PC-9 (cell line): ENCODE data around the gene CR2.
A peak's percentile ranks its signal among the peaks of the same experiment; 100 is the strongest.

Experiments used
- EZH2 ChIP-seq: fragments of 200-600 bp; sonication (generic); IDR thresholded peaks from 2 replicates; pipeline ENCODE4 v1.8.0; 2017; ENCODE audit warnings: antibody characterized with exemption, low read depth
- TF ChIP-seq, protein P1 (sequence below): fragments of 200-600 bp; sonication (generic); conservative IDR thresholded peaks from 2 replicates; pipeline ENCODE4 v1.6.1; 2017; ENCODE audit warnings: mixed run types, antibody characterized with exemption, mild to moderate bottlenecking, moderate library complexity

DNA sequence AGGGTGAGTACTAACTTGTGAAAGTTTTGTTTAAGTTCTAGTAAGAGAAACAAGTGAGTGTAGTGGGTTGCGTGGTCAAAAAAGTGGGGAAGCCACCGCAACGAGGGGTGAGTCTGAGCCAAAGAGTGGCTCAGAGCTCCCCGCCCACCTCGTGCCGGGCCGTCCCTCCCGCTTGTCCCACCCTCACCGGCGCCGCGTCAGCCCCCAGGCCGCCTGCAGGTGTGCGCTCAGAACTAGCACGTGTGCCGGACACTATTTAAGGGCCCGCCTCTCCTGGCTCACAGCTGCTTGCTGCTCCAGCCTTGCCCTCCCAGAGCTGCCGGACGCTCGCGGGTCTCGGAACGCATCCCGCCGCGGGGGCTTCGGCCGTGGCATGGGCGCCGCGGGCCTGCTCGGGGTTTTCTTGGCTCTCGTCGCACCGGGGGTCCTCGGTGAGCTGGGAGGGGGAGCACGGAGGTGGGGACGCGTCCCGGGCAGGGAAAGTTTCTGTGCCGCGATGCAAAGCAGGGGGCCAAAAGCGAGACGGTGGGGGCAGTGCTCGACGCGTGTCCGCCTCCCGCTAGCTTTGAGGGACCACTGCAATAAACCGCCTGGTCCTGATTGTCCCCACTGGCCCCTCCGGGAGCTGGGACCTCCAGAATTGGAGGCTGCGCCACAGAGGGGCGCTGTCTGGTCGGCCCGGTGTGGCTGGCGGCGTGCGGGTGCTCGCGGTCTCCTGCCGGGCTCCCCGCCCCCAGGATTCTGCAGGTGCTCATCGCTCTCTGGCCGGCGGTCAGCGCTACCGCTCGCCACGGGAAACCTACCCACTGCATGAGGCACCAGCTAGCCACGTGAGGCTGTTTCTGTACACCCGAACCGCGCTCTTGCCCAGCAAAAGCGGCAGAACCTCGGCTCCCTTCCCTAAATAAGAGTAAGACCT lies at the start of gene CR2:
- TF ChIP-seq EZH2: no peak
- TF ChIP-seq, protein P1, sequence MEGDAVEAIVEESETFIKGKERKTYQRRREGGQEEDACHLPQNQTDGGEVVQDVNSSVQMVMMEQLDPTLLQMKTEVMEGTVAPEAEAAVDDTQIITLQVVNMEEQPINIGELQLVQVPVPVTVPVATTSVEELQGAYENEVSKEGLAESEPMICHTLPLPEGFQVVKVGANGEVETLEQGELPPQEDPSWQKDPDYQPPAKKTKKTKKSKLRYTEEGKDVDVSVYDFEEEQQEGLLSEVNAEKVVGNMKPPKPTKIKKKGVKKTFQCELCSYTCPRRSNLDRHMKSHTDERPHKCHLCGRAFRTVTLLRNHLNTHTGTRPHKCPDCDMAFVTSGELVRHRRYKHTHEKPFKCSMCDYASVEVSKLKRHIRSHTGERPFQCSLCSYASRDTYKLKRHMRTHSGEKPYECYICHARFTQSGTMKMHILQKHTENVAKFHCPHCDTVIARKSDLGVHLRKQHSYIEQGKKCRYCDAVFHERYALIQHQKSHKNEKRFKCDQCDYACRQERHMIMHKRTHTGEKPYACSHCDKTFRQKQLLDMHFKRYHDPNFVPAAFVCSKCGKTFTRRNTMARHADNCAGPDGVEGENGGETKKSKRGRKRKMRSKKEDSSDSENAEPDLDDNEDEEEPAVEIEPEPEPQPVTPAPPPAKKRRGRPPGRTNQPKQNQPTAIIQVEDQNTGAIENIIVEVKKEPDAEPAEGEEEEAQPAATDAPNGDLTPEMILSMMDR: peak; percentile 51; the same call in 1 of the 2 replicates
